NCI-H226 (cell line): Measurements from ENCODE around the gene PAK1.
"Not testable (repeated sequence)": the region's sequence is repeated elsewhere in the genome, so short reads cannot be mapped to it uniquely, and the experiment has no call there.

Source experiments
- DNase-seq: peaks from one replicate; pipeline ENCODE4 v3.0.0-alpha.2; 2015

Gene PAK1

DNA sequence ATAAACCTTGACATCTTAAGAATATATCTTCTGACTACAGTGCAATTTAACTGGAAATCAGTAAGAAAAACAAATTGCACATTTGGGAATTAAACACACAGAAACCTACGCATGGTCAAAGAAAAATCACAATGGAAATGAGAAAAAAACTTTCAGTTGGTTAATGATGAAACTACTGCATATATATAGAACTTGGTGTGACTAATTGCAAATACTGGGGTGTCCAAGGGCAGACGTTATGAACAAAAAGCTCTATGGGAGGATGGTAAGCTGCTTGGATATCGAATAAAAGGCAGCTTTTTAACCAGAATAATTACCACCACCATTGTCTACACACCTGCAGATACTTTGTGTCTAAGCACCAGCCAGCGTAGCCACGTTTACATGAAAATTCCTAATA is 173.2 kb downstream of the PAK1 start:
- no peak for DNase-seq

DNA sequence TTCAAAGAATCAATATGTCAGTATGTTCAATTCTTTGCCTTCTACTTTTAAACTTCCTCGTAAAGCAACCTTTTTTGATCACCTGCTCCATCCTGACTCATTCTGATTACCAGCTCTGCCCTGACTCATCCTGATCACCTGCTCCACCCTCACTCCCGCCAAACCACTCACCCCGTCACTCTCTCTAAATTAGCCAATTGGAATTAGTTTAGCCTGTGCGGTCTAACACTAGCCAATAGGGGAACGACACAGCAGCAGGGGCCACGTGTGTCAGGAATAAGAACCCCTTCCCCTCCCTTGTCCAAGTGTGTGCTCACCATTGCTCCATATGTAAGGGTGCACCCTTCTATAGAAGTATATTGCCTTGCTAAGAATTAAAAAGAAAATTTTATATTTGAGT is 173.9 kb downstream of the PAK1 start:
- not testable (repeated sequence) for DNase-seq

DNA sequence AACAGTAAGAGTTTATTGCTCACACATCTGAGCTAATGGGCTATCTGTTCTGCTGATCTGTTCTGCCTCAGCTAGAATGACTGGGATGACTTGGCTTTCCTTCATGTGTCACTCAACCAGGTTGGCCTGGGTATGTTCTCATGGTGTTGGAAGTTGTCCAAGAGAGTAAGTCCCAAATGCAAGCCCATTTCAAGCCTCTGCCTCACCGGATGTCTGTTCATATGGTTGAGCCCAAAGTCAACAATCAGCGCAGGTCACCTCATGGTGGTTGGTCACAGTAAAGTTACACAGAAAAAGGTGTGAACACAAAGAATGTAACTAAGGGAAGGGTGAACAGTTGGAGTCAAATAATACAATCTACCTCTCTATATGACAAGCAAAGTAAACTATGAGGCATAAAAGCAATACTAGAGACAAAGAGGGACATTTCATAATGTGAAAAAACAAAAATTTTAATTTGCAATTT is 174.3 kb downstream of the PAK1 start:
- DNase-seq: no peak

DNA sequence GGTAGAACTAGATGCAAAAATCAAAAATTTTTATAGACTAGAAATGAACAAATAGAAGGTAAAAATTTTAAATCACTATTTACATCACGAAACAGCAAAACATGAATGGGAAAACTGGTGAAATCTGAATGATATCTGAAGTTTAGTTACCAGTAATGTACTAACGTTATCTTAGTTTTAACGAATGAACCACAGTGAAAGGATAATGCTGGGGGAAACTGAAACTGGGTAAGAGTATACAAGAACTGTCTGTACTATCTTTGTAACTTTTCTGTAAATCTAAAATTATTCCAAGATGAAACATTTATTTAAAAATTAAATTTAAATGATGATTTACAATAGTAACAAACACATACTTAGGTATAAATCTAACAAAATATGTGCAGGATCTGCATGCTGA is 179.9 kb downstream of the PAK1 start:
- no peak for DNase-seq

DNA sequence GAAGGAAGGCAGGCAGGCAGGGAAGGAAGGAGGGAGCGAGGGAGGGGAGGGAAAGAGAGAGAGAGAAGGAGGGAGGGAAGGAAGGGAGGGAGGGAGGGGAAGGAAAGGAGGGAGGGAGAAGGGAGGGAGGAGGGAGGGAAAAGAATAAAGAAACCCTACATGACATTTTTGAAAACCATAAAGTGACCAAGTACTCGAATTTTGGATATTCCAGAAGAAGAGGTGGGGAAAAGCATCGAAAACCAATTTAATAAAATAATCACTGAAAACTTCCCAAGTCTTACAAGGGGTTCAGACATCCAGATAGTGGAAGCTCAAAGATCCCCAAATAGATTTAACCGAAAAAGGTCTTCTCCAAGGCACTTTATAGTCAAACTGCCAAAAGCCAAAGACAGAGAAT is 184.2 kb downstream of the PAK1 start:
- no peak for DNase-seq

DNA sequence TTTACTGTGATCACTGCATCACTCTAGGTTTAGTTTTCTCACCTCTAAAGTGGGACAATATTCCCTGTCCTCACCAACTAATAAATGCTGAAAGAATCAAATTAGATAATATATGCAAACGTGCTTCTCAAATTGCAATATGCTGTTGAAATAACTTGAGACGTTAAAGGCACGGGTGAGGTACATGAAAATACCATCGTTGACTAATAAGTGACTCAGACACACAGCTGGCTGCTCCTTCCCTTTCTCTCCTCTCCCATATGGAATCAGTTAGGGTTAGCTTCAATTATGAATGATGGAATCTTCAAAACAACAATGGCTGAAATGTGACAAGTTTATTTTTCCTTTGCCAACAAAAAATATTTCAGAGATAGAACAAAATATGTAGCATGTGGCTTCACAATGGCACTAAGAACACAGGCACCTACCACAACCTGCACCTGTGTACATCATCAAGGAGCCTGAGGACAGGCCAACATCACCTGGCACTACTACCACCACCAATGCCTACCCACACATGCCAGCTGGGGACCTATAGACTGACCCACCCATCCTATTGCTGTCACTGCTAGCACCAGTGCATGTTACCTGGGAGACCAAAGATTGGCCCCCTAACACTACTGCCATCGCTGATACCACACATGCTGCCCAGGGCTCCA is 186.2 kb downstream of the PAK1 start:
- DNase-seq: no peak

DNA sequence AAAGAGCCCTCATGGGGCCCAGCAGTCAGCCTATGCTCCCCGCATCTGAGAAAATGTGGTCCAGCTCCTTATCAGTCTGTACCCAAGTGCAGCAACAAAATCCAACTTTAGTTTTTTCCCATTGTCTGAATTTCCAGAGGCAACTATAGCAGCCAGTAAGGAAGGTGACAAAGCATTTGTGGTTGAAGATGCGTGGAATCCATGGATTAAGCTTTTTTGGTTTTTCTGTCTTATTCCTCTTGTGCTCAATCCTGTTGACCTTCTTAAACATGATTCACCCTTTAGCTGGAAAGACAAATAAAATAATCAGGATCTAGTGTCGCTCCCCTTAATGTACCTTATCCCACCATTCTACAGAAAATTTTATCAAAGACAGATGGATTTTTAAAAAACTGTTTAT is 186.8 kb downstream of the PAK1 start:
- DNase-seq: no peak

DNA sequence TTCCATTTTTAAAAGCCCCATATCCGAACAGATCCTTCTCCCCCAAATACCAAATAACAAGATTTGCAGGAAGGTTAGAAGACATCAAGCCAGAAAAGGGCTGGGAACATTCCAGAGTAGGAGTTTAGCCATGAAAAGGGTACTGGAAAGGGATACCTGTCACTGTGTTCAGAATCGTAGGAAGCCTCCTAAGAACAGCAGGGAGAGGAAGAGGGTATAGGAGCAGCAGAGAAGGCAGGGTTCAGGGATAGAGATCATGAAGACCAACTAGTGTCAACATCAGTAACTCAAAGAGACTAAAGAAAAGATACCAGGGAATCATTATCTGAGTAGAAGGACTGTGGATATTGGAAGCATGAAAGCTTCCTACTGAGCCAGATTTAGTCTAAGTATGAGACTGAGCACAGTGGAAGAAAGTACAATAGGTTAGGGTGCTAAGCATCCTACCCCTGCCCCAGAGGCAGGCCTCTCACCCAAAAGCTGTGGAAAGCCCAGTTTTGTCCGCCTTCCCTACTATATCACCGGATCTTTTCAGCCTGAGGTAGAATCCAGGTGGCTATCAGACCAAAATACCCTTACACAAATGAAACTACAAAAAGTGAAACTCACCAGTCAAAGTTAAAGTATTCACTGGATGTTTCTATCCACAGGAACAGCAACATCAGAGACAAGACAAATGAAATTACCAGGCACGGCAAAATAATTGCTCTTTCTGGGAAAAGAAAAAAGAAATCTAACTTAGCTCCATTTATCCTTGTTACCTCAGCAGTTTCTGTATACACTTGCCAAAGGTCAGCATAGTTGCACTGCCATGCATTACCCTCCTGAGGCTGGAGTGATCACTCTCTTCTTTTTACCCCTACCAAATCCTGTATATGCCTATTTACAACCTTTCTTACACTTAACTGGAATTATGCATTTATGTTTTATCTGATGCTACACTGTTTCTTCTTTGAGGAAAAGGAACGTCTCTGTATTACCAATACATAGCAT is 189.1 kb downstream of the PAK1 start:
- no peak for DNase-seq

DNA sequence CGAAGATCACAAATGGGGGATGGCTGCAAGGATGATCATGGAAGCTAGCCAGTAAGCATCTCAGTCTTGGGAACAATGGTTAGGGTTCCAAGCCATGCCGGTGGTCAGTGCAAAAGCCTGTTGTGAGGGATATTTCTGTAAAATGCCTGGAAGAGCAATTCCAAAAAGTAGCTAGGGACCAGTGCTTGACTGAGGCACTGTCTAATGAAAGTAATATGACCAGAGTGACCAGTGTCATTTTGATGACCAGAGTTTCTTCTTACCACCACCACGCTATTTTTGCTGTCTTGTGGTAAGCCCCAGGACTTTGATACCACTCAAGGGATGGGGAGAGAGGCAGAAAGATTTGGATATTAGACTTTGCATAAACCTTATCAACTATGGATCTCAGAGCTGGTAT is 190.8 kb downstream of the PAK1 start:
- no peak for DNase-seq

DNA sequence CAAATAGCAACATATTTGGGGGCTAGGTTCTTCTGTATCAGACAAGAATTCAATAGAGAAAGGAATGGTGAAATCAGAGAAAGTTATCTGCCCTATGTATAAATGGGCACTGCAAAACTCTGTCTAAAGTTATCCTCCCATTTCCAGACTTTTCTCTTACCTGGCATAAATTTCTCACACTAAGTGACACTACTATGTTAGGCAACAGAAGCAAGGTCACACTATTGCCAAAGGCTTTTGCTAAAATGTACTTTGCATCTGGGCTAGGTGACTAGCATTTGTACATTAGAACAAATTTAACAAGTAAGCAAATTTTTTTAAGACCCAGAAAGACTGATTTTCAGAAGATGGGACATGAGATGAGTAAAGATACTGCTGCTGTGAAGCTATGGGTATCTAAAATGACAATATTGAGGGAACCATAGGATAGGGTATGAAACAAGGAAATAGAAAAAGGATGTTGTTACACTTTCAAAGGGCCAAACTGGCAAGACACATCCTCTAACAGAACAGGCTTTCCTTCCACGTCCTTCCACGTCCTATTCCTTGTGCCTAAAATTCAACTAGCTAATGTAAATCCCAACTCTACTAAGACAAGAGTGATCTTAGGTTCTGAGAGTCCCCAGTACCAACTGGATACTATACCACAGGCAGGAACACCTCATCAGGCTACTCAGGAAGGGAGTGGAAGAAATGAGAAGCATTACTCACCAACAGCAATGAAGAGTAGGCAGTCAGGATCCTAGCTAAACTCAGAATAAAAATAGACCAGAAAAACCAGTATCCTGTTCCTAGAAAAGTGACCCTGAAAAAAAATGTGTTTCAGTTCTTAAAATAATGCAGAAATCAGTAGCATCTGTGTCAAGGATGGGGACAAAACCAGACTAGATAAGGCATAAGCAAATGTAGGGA is 195.0 kb downstream of the PAK1 start:
- peak; percentile 48 for DNase-seq

DNA sequence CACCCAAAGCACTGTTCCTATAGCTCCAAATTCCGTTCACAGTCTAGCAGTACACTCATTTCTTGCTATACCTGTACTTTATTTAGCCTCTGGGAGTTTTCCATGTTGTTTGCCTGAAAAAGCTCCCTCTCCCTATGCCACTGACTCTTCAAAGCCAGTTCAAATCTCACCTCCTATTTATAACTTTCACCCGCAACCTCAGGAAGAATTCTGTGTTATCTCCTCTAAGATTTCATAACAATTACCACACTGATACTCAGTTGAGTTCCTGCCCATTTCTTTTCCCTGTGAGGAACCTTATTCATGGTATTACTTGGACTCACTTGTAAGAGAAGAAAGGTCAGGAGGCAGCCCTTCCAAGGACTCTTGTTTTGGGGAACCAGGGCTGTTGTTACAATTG is 197.6 kb downstream of the PAK1 start:
- DNase-seq: peak; percentile 52
